Measurements from ENCODE around the gene CELSR2.

DNA sequence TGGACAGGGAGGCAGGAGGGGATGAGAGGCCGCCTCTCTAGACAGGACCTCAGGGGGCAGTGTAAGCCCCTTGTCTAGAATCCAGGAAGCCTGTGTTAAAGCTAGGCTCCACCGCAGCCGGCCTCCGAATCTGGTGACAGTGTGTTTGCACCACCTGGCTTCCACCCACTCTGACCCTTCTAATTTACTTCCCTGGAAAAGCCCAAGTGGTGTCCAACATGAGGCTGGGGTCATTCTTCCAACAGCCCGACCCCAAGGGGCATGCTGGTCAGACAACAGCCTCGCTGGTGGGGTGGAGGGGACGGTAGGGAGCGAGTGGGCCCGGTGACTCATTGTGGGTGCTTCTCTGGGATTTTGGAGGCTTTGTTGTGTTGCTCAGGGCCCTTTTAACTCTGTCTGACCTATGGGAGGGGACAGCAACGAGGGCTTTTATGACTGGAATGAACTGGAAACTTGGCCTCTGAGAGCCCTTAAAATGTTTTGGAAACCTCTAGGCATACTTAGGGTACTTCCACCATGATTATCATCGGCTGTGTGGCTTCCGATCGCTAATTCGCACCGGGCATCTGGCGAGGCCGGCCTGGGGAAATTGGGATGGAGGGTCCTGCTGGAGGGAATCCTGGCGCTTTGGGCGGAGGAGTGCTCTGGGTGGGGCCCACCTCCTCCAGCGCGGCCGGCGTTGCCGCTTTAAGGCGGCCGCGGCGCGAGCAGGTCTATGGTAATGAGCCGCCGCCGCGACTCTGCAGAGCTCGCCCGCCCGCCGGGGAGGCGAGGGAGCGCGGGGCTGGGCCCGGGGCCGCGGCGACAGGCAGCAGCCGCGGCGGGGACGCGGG lies at the start of gene CELSR2:
- TF ChIP-seq, protein P1, sequence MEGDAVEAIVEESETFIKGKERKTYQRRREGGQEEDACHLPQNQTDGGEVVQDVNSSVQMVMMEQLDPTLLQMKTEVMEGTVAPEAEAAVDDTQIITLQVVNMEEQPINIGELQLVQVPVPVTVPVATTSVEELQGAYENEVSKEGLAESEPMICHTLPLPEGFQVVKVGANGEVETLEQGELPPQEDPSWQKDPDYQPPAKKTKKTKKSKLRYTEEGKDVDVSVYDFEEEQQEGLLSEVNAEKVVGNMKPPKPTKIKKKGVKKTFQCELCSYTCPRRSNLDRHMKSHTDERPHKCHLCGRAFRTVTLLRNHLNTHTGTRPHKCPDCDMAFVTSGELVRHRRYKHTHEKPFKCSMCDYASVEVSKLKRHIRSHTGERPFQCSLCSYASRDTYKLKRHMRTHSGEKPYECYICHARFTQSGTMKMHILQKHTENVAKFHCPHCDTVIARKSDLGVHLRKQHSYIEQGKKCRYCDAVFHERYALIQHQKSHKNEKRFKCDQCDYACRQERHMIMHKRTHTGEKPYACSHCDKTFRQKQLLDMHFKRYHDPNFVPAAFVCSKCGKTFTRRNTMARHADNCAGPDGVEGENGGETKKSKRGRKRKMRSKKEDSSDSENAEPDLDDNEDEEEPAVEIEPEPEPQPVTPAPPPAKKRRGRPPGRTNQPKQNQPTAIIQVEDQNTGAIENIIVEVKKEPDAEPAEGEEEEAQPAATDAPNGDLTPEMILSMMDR (IDR thresholded peaks at IDR 0.05; ENCODE audit: low read depth, low read length, poor library complexity, severe bottlenecking): no peak
- TF ChIP-seq EZH2phosphoT487 (IDR thresholded peaks at IDR 0.05; ENCODE audit: borderline replicate concordance, low read length): no peak
